GDM1 (cell line): Measurements from ENCODE around the gene SOX1.

Experiments
- DNase-seq: peaks from one replicate; lab custom pipeline; 2025; lab: John Stamatoyannopoulos, UW

The SOX1 gene

DNA sequence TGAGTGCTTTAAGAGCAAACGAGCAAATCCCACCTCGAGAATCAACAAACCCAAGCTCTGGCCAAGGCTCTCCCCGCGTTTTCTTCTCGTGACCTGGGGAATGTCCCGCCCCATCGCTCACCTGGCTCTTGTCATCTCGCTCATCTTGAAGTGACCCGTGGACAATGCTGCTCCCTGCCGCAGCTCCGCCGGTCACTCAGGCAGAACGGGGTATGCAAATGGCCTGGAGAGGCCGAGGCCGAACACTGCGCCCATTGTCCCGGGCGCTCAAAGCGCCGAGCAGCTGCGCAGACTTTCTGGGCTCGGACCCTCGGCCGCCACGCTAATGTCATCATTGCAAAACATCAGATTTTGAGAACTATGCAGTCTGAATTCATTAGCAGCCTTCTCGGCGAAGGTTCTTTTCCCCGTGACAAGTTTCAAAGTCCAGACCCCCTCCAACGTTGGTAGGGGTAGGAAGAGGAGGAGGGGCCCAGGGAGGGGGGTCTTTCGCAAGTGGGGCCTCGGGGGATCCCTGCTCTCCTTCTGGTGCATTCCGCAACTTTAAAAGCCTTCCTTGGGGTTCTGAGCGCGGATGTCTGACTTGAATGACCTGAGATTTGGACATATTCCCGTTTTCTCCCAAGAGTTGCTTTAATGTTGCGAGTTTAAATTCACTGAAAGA lies 39.7 kb downstream of the SOX1 start:
- no peak for DNase-seq

DNA sequence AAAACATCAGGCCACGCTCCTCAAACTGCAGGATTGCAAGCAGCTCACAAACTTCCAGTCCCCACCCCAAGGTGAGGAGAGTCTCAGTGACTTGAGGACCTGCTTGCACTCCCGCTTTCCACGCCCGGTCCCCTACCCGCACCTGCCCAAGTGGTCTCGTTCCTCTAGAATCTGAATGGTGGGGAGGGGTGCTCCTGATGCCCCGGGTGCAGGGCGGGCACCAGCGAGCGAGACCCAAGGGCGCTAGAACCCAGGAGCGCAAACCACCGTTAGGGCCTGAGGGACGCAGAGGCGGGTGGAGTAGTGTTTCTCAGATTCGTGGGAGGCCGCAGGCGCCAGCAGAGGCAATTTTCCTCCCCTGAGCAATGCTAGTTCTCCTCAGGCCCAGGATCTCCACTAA lies 40.3 kb downstream of the SOX1 start:
- no peak for DNase-seq

DNA sequence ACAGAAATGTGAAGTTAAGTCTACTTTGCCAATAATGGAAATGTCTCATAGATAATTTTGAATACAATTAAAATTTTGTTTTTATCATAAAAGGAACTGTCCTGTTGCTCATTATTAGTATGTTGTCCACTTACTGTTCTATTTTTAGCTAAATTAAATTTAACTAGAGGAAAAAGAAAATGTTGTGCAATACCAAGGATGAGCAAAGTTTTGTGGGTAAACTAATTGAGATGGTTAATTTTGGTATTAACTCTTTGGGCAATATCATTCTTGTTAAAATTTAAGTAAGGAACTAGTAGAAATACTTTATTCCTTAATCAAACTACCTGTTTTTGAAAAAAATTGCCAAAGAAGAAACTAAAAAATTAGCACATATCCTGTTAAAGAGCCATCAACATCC lies 43.5 kb downstream of the SOX1 start:
- no peak for DNase-seq

DNA sequence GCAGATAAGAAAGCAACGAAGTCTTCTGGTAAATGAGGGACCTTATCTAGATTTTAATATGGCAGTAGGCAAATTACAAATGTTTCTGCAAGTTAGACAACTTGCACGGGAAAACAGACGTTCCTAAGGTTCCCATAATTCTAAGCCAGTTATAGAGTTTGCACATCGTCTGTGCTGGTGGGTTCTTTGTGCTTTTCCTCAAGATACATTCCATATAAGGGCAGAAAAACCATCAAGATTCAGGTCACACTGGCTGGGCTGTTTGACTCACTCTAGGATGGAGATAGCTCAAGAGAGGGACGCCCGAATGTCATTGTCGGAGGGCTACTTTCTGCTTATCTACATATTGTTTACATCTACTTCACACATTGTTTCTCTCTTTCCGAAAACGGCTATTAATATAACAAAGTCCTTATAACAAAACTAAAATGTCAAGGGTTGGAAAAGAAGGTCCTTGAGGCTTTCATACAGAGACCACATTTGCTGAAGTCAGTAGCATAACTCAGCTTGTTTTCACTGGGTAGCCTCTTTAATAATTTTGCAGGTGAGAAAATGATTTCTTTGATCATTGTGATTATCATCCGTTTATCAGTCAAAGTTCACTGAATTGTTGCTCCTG lies 44.4 kb downstream of the SOX1 start:
- no peak for DNase-seq

DNA sequence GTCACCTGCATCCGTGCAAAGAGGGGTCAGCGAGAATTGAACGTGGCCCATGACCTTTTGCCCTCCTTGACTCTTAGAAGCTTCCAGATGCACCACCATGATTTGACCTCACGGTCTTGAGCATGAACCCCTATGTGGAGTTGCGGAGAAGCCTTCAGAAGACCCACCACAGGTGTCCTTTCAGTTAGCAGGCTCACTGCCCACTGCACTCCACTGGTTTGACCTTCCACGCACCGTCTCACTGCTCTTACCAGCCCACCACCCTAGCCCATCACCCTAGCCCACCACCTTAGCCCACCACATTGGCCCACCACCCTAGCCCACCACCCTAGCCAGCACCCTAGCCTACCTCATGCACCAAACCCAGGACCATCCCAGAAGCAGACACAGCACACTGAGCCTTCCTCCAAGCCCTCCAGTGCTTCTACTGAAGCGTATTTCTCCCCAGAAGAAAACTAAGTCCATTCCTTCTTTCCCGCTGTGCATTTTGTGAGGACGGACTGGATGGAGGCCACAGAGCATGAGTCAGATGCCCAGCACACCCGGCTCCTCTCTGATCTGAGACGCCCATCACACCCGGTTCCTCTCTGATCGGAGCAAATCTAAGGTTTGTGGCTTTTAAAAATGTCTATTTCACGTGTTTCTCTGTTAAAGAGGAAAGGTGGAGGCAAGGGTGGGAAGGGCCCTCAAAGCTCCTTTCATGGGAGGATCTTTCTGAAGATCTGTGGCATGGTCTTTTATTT lies 45.8 kb downstream of the SOX1 start:
- no peak for DNase-seq

DNA sequence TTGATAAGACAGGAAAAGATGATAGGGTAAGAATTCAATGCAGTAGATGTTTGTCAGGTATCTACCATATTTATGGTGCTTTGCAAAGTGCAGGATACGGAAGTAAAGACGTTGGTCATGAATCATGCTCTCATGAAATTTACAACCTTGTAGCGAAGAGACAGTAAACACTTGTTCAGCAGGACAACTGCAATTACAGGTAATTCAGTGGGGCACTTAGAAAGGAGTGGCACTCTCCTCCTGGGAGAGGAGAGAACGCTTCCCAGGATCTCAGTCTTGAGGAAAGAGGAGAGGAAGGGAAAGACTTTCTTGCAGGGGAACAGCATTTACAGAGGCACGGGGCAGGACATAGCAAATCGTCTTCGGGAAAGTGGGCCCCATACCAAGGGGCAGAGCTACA lies 46.4 kb downstream of the SOX1 start:
- no peak for DNase-seq

DNA sequence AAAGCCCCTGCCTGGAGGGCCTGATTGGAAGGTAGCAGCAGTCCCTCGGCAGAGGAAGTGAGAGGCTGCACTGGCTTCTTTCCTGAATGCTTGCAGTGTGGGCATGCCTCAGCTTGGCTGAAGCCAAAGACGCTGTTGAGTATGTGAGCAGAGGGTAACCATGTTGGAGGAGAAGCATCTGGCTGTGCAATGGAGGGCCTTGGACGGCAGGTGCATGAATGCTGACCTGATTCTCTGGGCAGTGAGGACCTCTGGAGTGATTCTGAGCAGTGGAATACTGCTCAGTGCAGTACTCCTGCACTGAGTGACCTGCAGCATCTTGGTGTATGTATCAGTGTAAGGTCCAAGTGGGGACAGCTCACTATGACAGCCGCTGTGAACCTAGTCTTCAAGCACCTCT lies 46.9 kb downstream of the SOX1 start:
- no peak for DNase-seq

DNA sequence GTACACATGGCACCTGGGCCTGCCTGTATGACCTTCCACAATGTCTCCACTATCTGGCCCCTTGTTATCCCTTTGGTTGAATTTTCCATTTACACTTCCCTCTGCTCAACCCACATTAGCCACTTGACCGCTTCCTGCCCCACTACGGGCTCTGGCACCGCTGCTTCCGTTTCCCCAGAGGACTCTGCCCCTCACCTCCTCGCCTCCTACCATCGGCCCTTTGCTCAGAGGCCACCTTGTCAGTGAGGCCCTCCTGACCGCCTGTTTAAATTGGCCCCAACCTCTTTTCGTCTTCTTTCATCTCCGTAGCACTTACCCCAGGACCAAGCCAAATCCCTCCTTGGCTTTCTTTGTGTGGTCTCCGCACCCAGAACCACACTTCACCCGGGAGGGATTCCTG lies 47.4 kb downstream of the SOX1 start:
- DNase-seq = no peak

DNA sequence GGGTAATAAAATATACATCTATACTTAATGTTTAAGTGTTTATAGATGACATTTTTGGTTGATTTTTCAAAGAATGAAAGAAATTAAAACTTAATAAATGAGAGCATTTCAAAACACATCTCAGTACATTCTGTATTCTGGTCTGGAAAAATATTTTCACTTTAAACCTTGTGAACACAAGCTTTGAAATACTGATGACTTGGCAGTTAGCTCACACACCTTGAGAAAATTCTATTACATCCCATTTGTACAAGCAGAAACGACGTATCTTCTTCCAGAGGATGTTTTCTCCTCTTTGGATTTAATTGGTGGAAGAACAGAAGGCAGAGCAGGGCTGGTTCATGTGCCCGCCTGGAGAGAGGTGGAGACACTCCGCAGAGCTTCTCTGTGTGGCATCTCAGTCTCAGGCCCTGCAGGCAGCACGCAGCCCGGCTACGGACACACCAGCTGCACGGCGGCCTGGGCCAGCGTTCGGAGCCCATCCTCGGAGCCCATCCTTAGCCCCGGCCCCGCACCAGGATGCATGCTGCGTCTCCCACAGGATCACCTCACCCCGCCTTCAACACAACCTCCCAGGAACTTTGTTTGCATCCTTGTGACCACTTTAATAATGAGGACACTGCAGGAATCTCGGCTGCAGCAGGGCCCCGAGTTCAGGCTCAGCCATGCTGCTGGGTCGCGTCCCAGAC lies 48.6 kb downstream of the SOX1 start:
- DNase-seq = no peak

DNA sequence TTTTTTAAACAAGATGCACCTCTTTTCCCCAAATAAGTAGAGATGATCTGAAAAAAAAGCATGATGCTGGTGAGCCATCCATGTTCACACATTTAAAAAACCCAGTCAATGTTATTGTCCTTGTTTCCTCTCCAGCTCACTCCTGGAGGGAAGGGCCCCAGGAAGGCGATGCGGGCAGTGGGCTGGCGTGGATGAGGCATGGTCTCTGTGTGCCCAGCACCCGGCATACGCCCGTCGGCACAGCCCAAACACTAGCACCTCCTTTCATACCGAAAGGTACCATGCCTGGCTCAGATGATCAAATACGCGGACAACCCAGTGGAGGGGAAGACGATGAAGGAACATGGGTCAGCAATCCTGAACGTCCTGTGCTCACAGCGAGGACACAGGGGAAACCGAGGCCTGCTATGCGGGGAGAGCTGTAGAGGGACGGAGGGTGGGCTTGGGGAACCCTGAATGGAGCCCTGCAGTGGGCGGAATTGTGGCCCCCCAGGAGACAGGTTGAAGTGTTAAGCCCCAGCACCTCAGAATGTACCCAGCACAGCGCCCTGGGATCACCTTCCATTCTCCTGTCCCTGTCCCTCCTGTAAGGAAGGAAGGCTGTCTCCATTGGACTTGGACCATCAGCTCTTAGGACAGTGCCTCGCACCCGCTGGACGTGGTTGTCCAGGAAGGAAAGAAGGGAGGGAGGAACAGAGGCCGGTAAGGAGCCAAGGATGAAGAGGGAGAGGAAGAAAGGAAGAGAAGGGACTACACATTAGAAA lies 49.4 kb downstream of the SOX1 start:
- no peak for DNase-seq

DNA sequence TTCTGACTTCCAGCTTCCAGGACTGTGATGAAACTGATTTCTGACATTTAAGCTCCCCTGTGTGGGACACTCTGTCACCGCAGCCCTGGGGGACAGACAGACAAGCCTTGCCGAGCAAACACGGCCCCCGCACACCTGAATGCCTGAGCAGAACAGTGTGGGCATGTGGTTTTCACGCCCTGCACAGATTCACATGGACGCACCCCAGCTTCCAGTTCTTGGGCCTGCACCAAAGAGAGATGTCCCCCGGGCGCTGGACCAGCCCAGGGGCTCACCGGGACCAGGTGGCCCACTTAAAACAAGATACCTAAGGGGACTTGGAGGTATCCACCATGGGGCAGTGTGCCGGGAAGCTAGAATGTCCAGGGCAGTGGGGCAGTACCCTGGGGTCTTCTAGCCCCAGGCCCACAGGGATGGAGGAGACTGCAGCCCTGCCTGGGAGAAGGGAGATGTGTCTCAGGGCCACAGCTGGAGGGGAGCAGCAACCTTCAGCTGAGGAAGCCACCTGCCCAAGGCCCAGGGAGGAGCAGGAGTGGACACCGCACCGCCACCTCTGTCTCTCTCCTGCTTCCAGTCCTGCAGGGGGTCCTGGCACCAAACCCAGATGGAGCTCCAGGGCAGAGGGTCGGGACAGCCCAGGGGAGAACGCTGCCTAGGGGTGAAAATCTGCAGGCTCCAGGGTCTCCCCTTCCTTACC lies 50.5 kb downstream of the SOX1 start:
- no peak for DNase-seq

DNA sequence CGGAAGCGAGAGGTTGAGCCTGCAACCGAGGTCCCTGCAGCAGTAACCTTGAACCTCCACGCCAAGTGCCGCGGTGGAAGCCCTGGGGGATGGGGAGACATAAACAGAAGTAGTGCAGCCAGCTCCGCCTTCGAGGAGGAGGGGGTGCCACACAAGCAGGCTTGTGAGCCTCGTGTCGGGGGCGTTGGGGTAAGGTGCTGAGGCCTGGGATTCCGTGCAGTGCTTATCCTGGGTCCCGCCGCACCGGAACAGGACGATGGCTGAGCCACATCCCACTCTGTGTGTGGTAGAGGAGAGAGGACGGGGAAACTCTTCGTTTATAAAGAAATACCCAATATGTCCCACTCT lies 51.0 kb downstream of the SOX1 start:
- DNase-seq = no peak

DNA sequence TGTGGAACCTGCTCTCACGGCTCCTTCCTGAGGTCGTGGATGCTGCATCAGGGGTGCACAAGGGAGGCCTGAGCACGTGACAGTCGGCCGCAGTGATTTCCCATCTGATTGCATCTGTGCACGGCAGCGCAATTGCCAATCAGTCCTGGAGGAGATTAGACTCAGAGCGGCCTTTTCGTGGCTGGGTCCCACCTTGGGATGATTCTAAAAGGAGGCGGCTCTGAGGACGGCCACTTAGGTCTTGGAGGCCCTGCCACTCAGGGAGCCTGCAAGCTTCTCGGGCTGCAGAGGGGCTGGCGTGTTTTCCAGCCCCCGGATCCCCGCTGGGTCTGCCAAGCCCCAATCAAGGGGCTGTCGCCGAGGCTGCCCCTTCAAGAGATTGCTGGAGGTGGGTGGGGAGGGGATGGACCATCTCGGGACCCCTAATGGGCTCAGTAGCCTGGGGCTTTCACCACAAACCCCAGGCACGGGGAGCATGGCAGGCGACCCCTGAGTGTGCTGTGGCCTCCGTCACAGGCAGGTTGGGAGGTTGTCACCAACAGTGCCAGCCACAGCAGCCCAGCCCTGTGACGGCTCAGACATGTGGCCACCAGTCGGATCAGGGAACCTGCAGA lies 51.6 kb downstream of the SOX1 start:
- no peak for DNase-seq

DNA sequence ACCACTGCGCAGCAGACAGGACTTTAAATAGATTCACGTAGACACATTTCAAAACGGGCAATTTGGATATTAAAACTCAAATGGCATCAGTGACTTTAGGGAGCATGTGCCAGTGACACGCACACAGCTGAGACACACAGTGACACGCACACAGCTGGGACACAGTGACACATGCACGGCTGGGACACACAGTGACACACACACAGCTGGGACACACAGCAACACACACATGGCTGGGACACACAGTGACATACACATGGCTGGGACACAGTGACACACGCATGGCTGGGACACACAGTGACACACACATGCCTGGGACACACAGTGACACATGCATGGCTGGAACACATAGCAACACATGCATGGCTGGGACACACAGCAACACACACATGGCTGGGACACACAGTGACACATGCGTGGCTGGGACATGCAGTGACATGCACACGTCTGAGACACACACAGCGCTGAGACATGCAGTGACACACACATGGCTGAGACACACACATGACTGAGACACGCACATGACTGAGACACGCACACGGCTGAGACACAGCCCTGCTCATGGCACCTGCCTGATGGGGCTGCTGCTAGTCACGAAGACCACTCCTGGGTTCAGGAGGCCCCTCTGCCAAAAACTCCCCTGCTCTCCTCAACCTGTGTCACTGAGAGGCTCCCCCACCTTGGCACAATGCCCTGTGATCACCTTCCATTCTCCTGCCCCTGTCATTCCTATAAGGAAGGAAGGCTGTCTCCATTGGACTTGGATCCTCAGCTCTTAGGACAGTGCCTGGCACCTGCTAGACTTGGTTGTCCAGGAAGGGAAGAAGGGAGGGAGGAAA lies 52.5 kb downstream of the SOX1 start:
- no peak for DNase-seq

DNA sequence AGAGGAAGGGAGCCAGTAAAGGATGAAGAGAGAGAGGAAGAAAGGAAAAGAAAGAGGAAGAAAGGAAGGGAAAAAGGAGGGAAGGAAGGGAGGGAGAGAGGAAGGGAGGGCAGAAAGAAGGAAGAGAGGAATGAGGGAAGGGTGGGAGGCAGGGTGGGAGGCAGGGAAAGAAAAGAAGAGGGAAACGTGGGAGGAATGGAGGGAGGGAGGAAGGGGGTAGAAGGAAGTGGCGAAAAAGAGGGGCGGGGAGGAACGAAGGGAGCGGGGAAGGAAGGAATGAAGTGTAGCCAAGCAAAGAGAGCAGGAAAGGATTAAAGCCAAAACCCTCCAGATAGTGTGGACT lies 53.1 kb downstream of the SOX1 start:
- no peak for DNase-seq
